ENCODE measurements around the gene UBASH3B. TPM values are rescaled to one million over a fixed set of nuclear protein-coding genes. Genes with fewer than 3 reads are reported as not detected.
A peak's percentile ranks its signal among the peaks of the same experiment; 100 is the strongest.

Gene UBASH3B
- total and polyA plus RNA-seq, 2 of the 13 experiments (the other 11 are each of a cell fraction or from before 2014, with no cell fraction given), result 4.4 to 7.6 TPM

- no peaks in the 10 kb centered on the region for H3K4me1 ChIP-seq (ENCODE audit: insufficient read depth, low read length)
- no peak overlapping the region for H2AFZ ChIP-seq (ENCODE audit: low read length)
- no peaks in the 10 kb centered on the region for H3K79me2 ChIP-seq (ENCODE audit: insufficient read depth, low read length)
- H3K4me3 ChIP-seq (replicated peaks in 1 of 3; ENCODE audit: insufficient read depth in 1 of 3, low read depth in 2 of 3, low read length in 3 of 3), result no peak overlapping the region
- H3K4me2 ChIP-seq (ENCODE audit: low read depth, low read length), result no peak overlapping the region
- FAIRE-seq (no peak), DNase-seq (ENCODE audit: low spot score) (no peak), ATAC-seq (no peak)
- no peak overlapping the region for H3K9ac ChIP-seq (ENCODE audit: insufficient read depth, low read depth, low read length)
- peaks cover 2 to 27% of the 10 kb centered on the region in 2 experiments; a peak in 2 of 5 replicates for H3K27me3 ChIP-seq (ENCODE audit: control insufficient read depth in 1 of 2, insufficient read depth in 2 of 2, low read length in 2 of 2)
- in situ Hi-C loops (cut with HindIII; ENCODE audit: extremely low pct_ligation_motif_present, low pct_unique_long_range_greater_than_20kb) (loop anchor here (5.0 kb wide), 2 partner anchors 41 to 221 kb away; no protein-coding TSS in a partner anchor), intact Hi-C loops (cut with micrococcal nuclease; ENCODE audit: unreplicated experiment) (no loop called here)
- H4K20me1 ChIP-seq (ENCODE audit: insufficient read depth, low read length), result no peaks in the 10 kb centered on the region; the same call in 1 of the 2 replicates
- WGBS (ENCODE audit: low lambda C conversion rate), result 42% methylated on average over 11 of the region's 11 CpGs
- no peak for TF ChIP-seq SIX1 (CRISPR knock-in tag; IDR thresholded peaks at IDR 0.05; ENCODE audit: borderline replicate concordance)
- TF ChIP-seq ZNF7 (CRISPR knock-in tag; IDR thresholded peaks at IDR 0.05), result no peak
- no peak for TF ChIP-seq REPIN1 (CRISPR knock-in tag; IDR thresholded peaks at IDR 0.05; ENCODE audit: borderline replicate concordance, low read depth)
- no peak for TF ChIP-seq MATR3 (CRISPR knock-in tag; IDR thresholded peaks at IDR 0.05)
- TF ChIP-seq GTF3A (CRISPR knock-in tag; conservative IDR thresholded peaks at IDR 0.05), result no peak
- TF ChIP-seq ZFP37 (CRISPR knock-in tag; IDR thresholded peaks at IDR 0.05; ENCODE audit: borderline replicate concordance), result no peak
- no peak for TF ChIP-seq NFATC3 (CRISPR knock-in tag; IDR thresholded peaks at IDR 0.05)
- H3K9me3 ChIP-seq (ENCODE audit: low read length), result no peaks in the 10 kb centered on the region
- CTCF ChIA-PET (ENCODE audit: low intra/inter-chr PET ratio, low total read pairs), result interaction anchor here (1.2 to 2.1 kb wide), 3 partner anchors 39 to 224 kb away, joined by 10 to 16 read pairs (median 11); no protein-coding TSS in a partner anchor
- no peaks in the 10 kb centered on the region for H3K36me3 ChIP-seq (replicated peaks in 1 of 2; ENCODE audit: control insufficient read depth in 1 of 2, insufficient read depth in 2 of 2, low read length in 2 of 2)
- no peak overlapping the region for H3K27ac ChIP-seq (ENCODE audit: extremely low read length, insufficient read depth, low read length)
- POLR2A ChIA-PET, result no interaction called here
- no TSS peak for BruUV-seq (replicated peaks)
Measured at GRCh38 chr11:122853261-122853660, 197.7 kb downstream of the UBASH3B start.

DNA sequence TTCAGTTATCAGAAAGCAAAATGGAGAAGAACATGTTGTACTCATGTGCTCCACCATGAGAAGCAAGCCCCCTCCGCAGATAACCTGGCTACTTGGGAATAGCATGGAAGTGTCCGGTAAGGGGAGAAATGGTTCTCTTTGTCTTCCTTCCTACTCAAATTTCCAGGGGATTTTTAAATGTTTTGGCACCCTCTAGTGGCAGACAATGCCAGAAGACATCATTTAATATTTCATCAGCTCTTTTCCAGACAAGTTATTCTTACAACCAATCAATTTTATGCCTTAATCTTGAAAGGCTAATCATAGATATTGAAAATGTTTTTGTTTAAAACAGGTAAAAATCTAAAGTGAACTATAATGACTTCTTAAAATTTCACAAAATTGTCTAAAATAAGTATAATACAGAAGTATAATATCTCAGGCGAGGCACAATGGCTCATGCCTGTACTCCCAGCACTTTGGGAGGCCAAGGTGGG is 198.5 kb downstream of the UBASH3B start:
- Histone ChIP-seq H3K9ac (ENCODE audit: insufficient read depth, low read depth, low read length) (no peak overlapping the region), H3K27me3 (ENCODE audit: control insufficient read depth in 1 of 2, insufficient read depth in 2 of 2, low read length in 2 of 2) (peaks cover 2 to 25% of the 10 kb centered on the region in 2 experiments; a peak in 2 of 5 replicates), H3K36me3 (replicated peaks in 1 of 2; ENCODE audit: control insufficient read depth in 1 of 2, insufficient read depth in 2 of 2, low read length in 2 of 2) (no peaks in the 10 kb centered on the region), H3K4me2 (ENCODE audit: low read depth, low read length) (no peak overlapping the region), H2AFZ (ENCODE audit: low read length) (no peak overlapping the region), H3K4me1 (ENCODE audit: insufficient read depth, low read length) (no peaks in the 10 kb centered on the region), H3K9me3 (ENCODE audit: low read length) (no peaks in the 10 kb centered on the region), H4K20me1 (ENCODE audit: insufficient read depth, low read length) (no peaks in the 10 kb centered on the region; the same call in 1 of the 2 replicates), H3K79me2 (ENCODE audit: insufficient read depth, low read length) (no peaks in the 10 kb centered on the region), H3K27ac (ENCODE audit: extremely low read length, insufficient read depth, low read length) (no peak overlapping the region), H3K4me3 (replicated peaks in 1 of 3; ENCODE audit: insufficient read depth in 1 of 3, low read depth in 2 of 3, low read length in 3 of 3) (no peak overlapping the region)
- 33% methylated on average over 3 of the region's 3 CpGs for WGBS (ENCODE audit: low lambda C conversion rate)
- intact Hi-C loops (cut with micrococcal nuclease; ENCODE audit: unreplicated experiment), result loop anchor here (1.0 kb wide), 4 partner anchors 40 to 274 kb away; no protein-coding TSS in a partner anchor
- ATAC-seq, result peak; percentile 62
- DNase-seq (ENCODE audit: low spot score), result peak; percentile 66
- BruUV-seq (replicated peaks), result no TSS peak
- peak; percentile 54; the same call in 1 of the 2 replicates for TF ChIP-seq SIX1 (CRISPR knock-in tag; IDR thresholded peaks at IDR 0.05; ENCODE audit: borderline replicate concordance)
- peak; percentile 30; the same call in 1 of the 2 replicates for TF ChIP-seq RAD21 (CRISPR knock-in tag; IDR thresholded peaks at IDR 0.05)
- no peak for TF ChIP-seq FOXO1 (CRISPR knock-in tag; IDR thresholded peaks at IDR 0.05)
- no peak for TF ChIP-seq MTERF4 (CRISPR knock-in tag; IDR thresholded peaks at IDR 0.05)
- no peak for TF ChIP-seq ZFP41 (CRISPR knock-in tag; IDR thresholded peaks at IDR 0.05; ENCODE audit: borderline replicate concordance)
- TF ChIP-seq, protein P1, sequence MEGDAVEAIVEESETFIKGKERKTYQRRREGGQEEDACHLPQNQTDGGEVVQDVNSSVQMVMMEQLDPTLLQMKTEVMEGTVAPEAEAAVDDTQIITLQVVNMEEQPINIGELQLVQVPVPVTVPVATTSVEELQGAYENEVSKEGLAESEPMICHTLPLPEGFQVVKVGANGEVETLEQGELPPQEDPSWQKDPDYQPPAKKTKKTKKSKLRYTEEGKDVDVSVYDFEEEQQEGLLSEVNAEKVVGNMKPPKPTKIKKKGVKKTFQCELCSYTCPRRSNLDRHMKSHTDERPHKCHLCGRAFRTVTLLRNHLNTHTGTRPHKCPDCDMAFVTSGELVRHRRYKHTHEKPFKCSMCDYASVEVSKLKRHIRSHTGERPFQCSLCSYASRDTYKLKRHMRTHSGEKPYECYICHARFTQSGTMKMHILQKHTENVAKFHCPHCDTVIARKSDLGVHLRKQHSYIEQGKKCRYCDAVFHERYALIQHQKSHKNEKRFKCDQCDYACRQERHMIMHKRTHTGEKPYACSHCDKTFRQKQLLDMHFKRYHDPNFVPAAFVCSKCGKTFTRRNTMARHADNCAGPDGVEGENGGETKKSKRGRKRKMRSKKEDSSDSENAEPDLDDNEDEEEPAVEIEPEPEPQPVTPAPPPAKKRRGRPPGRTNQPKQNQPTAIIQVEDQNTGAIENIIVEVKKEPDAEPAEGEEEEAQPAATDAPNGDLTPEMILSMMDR (CRISPR knock-in tag; IDR thresholded peaks at IDR 0.05), result peak; percentile 74
- peak; percentile 78 for TF ChIP-seq STAG1 (CRISPR knock-in tag; IDR thresholded peaks at IDR 0.05)
- in situ Hi-C loops (cut with HindIII; ENCODE audit: extremely low pct_ligation_motif_present, low pct_unique_long_range_greater_than_20kb), result loop anchor here (5.0 kb wide), 2 partner anchors 42 to 222 kb away; no protein-coding TSS in a partner anchor
- FAIRE-seq, result peak; percentile 70
- ChIA-PET POLR2A (interaction anchor here (0.7 kb wide), 1 partner anchor 200 kb away, joined by 3 read pairs; no protein-coding TSS in a partner anchor), CTCF (ENCODE audit: low intra/inter-chr PET ratio, low total read pairs) (interaction anchor here (0.7 to 2.1 kb wide), 5 partner anchors 39 to 273 kb away, joined by 3 to 16 read pairs (median 10); no protein-coding TSS in a partner anchor)

Measured in HepG2 (cell line).